Lower leg skin (tissue), 4 donors: ENCODE results near the gene TIAM2. TPM values are rescaled to one million over a fixed set of nuclear protein-coding genes. Genes with fewer than 3 reads are reported as not detected.
"Not testable (repeated sequence)": the region's sequence is repeated elsewhere in the genome, so short reads cannot be mapped to it uniquely, and the experiment has no call there.

Experiments used
- DNase-seq, 2 donors: peaks; one replicate each; pipeline ENCODE4 v3.0.0-alpha.2; 2019; ENCODE audit warnings: low spot score in 2 of 2
- H3K4me3 ChIP-seq: fragments of 200-600 bp; sonication (generic); 2 replicates; pipeline ENCODE4 v1.5.1; 2017; ENCODE audit warnings: mild to moderate bottlenecking, low read depth; ENCODE audit not compliant: poor library complexity, severe bottlenecking
- POLR2A ChIP-seq, 2 donors: fragments of 450-650 bp; IDR thresholded peaks; one replicate each; pipeline ENCODE4 v1.6.1; 2016 to 2017; ENCODE audit warnings: antibody characterized with exemption in 2 of 2, mild to moderate bottlenecking in 1 of 2, moderate library complexity in 1 of 2
- WGBS, 2 donors: methylation state at CpG; one replicate each; pipeline ENCODE4 v1.1.5; 2018; 5-methylcytosine and 5-hydroxymethylcytosine counted together
- intact Hi-C: fragments of 100-400 bp; cut with DNase I; formaldehyde crosslinking; loops from one replicate; pipeline ENCODE4 v1.15.0; 2023; ENCODE audit warnings: low total_unique reads
- total RNA-seq, 4 donors: library from RNA; depleted of rRNA; stranded (reverse); fragments of >200 nt; gene quantifications; one replicate each; pipeline ENCODE4 v1.1.0, GENCODE V29; 2016
- TF ChIP-seq, protein P1 (sequence below), 3 donors: fragments of 450-650 bp; IDR thresholded peaks; one replicate each; pipeline ENCODE4 v1.5.1; 2016; ENCODE audit warnings: antibody characterized with exemption in 3 of 3, mild to moderate bottlenecking in 3 of 3, moderate library complexity in 2 of 3

The TIAM2 gene
- total RNA-seq, 4 donors from 2014 or later = 5.4 to 11.0 (median 7.4) TPM

DNA sequence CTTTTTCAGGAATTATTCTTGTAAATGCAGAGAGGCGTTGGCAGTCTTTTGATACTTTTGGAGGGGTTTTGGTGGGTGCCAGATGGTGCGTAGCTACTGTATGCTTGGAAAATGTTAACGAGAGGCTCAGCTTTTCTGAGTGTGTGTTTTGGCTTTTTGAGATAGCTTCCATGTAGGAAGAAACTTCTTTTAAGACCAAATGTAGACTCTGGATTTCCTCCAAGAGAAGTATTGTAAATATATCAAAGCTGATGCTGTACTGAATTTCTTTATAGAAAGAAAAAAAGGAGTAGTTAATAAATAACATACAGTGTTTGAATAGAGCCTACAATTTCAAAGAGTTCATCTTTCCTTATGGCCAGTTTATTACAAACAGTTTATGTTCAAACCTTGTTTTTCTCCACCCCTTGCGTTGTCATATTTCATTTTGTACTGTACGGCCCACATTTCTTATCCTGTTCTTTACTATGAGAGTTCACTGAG lies 16.7 kb downstream of the TIAM2 start:
- intact Hi-C loops = no loop called here
- 75 to 84% methylated on average over 5 of the region's 5 CpGs for WGBS, 2 donors
- no peak for DNase-seq
- TF ChIP-seq, protein P1, sequence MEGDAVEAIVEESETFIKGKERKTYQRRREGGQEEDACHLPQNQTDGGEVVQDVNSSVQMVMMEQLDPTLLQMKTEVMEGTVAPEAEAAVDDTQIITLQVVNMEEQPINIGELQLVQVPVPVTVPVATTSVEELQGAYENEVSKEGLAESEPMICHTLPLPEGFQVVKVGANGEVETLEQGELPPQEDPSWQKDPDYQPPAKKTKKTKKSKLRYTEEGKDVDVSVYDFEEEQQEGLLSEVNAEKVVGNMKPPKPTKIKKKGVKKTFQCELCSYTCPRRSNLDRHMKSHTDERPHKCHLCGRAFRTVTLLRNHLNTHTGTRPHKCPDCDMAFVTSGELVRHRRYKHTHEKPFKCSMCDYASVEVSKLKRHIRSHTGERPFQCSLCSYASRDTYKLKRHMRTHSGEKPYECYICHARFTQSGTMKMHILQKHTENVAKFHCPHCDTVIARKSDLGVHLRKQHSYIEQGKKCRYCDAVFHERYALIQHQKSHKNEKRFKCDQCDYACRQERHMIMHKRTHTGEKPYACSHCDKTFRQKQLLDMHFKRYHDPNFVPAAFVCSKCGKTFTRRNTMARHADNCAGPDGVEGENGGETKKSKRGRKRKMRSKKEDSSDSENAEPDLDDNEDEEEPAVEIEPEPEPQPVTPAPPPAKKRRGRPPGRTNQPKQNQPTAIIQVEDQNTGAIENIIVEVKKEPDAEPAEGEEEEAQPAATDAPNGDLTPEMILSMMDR (IDR thresholded peaks at IDR 0.05) = no peak
- no peak for TF ChIP-seq POLR2A (IDR thresholded peaks at IDR 0.05)
- H3K4me3 ChIP-seq = no peak overlapping the region

GRCh38 chr6:155013457-155013876 lies 18.4 kb downstream of the TIAM2 start:
- no peak overlapping the region for H3K4me3 ChIP-seq
- 56 to 69% methylated on average over 4 of the region's 4 CpGs for WGBS, 2 donors
- peak in 1 of 2 donors; percentile 13 for DNase-seq
- TF ChIP-seq, protein P1 (IDR thresholded peaks at IDR 0.05) = no peak
- TF ChIP-seq POLR2A (IDR thresholded peaks at IDR 0.05) = no peak
- intact Hi-C loops = no loop called here

GRCh38 chr6:155014137-155014536 lies 19.0 kb downstream of the TIAM2 start:
- no peak overlapping the region for H3K4me3 ChIP-seq
- no peak for TF ChIP-seq POLR2A (IDR thresholded peaks at IDR 0.05)
- TF ChIP-seq, protein P1 (IDR thresholded peaks at IDR 0.05) = no peak
- 85 to 89% methylated on average over 1 of the region's 1 CpG for WGBS, 2 donors
- intact Hi-C loops = no loop called here
- no peak for DNase-seq

- WGBS, 2 donors = 92 to 94% methylated on average over 3 of the region's 3 CpGs
- intact Hi-C loops = no loop called here
- DNase-seq = peak in 1 of 2 donors; percentile 12
- TF ChIP-seq POLR2A (IDR thresholded peaks at IDR 0.05) = no peak
- TF ChIP-seq, protein P1 (IDR thresholded peaks at IDR 0.05) = no peak
- H3K4me3 ChIP-seq = no peak overlapping the region
Measured at GRCh38 chr6:155014670-155015300, 19.7 kb downstream of the TIAM2 start.

DNA sequence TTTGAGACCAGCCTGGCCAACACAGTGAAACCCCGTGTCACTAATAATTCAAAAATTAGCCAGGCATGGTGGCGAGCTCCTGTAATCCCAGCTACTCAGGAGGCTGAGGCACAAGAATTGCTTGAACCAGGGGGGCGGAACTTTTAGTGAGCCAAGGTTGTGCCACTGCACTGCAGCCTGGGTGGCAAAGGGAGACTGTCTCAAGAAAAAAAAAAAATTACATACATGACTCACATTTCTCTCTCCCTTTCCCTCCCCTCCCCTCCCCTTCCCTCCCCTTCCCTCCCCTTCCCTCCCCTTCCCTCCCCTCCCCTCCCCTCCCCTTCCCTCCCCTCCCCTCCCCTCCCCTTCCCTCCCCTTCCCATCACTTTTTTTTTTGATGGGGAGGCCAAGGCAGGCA lies 23.3 kb downstream of the TIAM2 start:
- 99 to 100% methylated on average over 3 of the region's 3 CpGs for WGBS, 2 donors
- intact Hi-C loops, H3K4me3 ChIP-seq: not testable (repeated sequence)

DNA sequence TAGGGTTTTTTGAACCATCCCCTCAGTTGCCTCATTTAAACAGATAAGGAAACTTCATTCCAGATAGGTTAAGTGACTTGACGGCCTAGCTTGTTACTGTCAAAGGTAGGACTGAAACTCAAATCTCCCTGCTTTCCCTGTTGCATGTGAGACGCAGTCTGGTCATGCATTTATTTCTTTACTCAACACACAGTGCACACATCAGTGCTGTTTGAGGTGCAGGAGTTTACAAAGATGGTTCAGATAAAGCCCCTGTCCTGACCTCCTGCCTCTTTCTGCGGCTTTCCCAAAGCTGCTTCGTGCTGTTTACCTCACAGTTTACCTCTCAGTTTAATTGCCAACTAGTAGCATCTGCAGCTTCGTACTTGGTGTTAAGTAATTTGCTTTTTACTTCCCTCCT lies 26.6 kb downstream of the TIAM2 start:
- WGBS, 2 donors = 92% methylated on average over 5 of the region's 5 CpGs

More for the DNA sequence above, 23.3 kb downstream of the TIAM2 start:
- not testable (repeated sequence) for DNase-seq

More for the DNA sequence above, 26.6 kb downstream of the TIAM2 start:
- intact Hi-C loops = no loop called here
- no peak for TF ChIP-seq POLR2A (IDR thresholded peaks at IDR 0.05)
- TF ChIP-seq, protein P1 (IDR thresholded peaks at IDR 0.05) = no peak
- H3K4me3 ChIP-seq = no peak overlapping the region
- peak in 1 of 2 donors; percentile 13 for DNase-seq
